MCF 10A (cell line): Measurements from ENCODE around the gene GSPT2. TPM values are rescaled to one million over a fixed set of nuclear protein-coding genes. Genes with fewer than 3 reads are reported as not detected.

ENCODE experiments used
- BruUV-seq: library from RNA; stranded (reverse); fragments of 400-500 nt; replicated peaks from 2 replicates; lab custom pipeline; 2021; lab: Mats Ljungman, UMichigan
- CTCF ChIA-PET: fragments of 300-600 bp; sonication (Branson Sonifier 250); formaldehyde crosslinking; extraction: SDS; loops from one replicate; lab custom pipeline; 2021; ENCODE audit warnings: antibody characterized with exemption, inconsistent platforms; lab: Yijun Ruan, JAX
- POLR2A ChIA-PET: fragments of 300-600, 350-650 bp; sonication (Branson Sonifier 250); formaldehyde crosslinking; extraction: SDS; loops from one replicate; lab custom pipeline; 2020; ENCODE audit warnings: antibody characterized with exemption, inconsistent platforms; lab: Yijun Ruan, JAX
- DNase-seq: peaks from one replicate; pipeline ENCODE4 v3.0.0-alpha.2; 2018; ENCODE audit not compliant: unreplicated experiment
- H3K27ac Mint-ChIP-seq: one replicate; pipeline ENCODE4 v1.8.0; 2022; ENCODE audit warnings: mild to moderate bottlenecking, low read depth, mixed read lengths; ENCODE audit not compliant: unreplicated experiment
- H3K27me3 Mint-ChIP-seq: one replicate; pipeline ENCODE4 v1.8.0; 2022; ENCODE audit warnings: mixed read lengths; ENCODE audit not compliant: insufficient read depth, unreplicated experiment
- H3K36me3 Mint-ChIP-seq: one replicate; pipeline ENCODE4 v1.8.0; 2022; ENCODE audit warnings: mild to moderate bottlenecking, moderate library complexity, mixed read lengths; ENCODE audit not compliant: insufficient read depth, unreplicated experiment
- H3K4me1 Mint-ChIP-seq: one replicate; pipeline ENCODE4 v1.8.0; 2022; ENCODE audit warnings: mixed read lengths; ENCODE audit not compliant: insufficient read depth, unreplicated experiment
- H3K4me3 Mint-ChIP-seq: one replicate; pipeline ENCODE4 v1.8.0; 2022; ENCODE audit warnings: mild to moderate bottlenecking, moderate library complexity, mixed read lengths; ENCODE audit not compliant: unreplicated experiment
- H3K9me3 Mint-ChIP-seq: one replicate; pipeline ENCODE4 v1.8.0; 2022; ENCODE audit warnings: mixed read lengths; ENCODE audit not compliant: unreplicated experiment
- intact Hi-C: fragments of 100-400 bp; cut with micrococcal nuclease; formaldehyde crosslinking; loops from 2 replicates; pipeline ENCODE4 v1.14.1; 2022
- total RNA-seq: library from RNA; stranded (reverse); gene quantifications from 2 replicates; pipeline ENCODE4 v1.2.3, GENCODE V29; 2022
- TF ChIP-seq, protein P1 (sequence below): fragments of 200-600 bp; IDR thresholded peaks from one replicate; pipeline ENCODE4 v1.8.0; 2022; ENCODE audit warnings: antibody characterized with exemption, mild to moderate bottlenecking; ENCODE audit not compliant: unreplicated experiment

The GSPT2 gene
- total RNA-seq, 1 experiment from 2014 or later: not detected

DNA sequence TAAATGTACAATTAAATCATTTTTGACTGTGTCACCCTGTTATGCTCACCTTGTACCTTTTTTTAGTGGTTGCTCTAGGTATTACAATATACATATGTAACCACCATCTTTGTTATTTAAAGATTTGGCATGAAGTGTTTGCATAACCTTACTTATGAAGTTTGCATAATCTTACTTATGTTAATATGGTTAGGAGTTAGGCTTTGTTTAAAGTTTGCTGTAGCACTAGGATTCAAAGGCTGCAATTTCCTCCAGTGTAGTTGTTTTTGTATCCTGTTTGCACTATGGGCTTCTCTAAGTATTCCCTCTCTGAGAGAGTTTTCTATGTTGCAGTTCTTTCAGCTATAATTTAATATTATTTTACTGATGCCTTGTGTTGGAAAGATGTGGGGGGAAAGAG is 15.0 kb upstream of the GSPT2 start:
- ChIA-PET CTCF (interaction anchor here (0.5 kb wide), 1 partner anchor 307 kb away, joined by 3 read pairs; no protein-coding TSS in a partner anchor), POLR2A (no interaction called here)
- H3K27ac Mint-ChIP-seq: no peak overlapping the region
- H3K9me3 Mint-ChIP-seq: no peaks in the 10 kb centered on the region
- intact Hi-C loops: no loop called here
- H3K4me3 Mint-ChIP-seq: no peak overlapping the region
- no peaks in the 10 kb centered on the region for H3K36me3 Mint-ChIP-seq
- BruUV-seq: no TSS peak
- TF ChIP-seq, protein P1, sequence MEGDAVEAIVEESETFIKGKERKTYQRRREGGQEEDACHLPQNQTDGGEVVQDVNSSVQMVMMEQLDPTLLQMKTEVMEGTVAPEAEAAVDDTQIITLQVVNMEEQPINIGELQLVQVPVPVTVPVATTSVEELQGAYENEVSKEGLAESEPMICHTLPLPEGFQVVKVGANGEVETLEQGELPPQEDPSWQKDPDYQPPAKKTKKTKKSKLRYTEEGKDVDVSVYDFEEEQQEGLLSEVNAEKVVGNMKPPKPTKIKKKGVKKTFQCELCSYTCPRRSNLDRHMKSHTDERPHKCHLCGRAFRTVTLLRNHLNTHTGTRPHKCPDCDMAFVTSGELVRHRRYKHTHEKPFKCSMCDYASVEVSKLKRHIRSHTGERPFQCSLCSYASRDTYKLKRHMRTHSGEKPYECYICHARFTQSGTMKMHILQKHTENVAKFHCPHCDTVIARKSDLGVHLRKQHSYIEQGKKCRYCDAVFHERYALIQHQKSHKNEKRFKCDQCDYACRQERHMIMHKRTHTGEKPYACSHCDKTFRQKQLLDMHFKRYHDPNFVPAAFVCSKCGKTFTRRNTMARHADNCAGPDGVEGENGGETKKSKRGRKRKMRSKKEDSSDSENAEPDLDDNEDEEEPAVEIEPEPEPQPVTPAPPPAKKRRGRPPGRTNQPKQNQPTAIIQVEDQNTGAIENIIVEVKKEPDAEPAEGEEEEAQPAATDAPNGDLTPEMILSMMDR: no peak
- DNase-seq: no peak
- no peaks in the 10 kb centered on the region for H3K4me1 Mint-ChIP-seq
- H3K27me3 Mint-ChIP-seq: peaks cover 59% of the 10 kb centered on the region

DNA sequence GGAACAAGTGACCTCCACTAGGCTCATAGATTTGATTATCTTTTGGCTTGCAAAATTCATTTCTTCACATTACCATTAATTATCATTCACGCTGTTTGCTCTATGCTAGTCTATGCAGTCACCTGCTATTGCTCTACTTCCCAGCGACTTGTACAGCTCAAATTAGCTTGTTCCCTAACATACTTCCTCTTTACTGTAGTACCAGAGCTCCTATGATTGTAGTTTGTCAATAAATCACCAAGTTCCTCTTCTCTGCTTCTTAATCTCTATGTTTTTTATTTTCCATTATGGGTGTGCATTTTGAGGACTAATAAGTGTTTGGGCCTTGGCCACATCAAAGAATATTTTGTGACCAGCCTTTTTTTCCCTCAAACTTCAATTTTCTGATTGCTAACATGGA is 6.2 kb upstream of the GSPT2 start:
- DNase-seq: no peak
- intact Hi-C loops: no loop called here
- TF ChIP-seq, protein P1: no peak
- peaks cover 73% of the 10 kb centered on the region for H3K27me3 Mint-ChIP-seq
- BruUV-seq: no TSS peak
- no peak overlapping the region for H3K27ac Mint-ChIP-seq
- H3K4me1 Mint-ChIP-seq: no peaks in the 10 kb centered on the region
- H3K4me3 Mint-ChIP-seq: no peak overlapping the region
- no peaks in the 10 kb centered on the region for H3K9me3 Mint-ChIP-seq
- CTCF ChIA-PET: no interaction called here
- POLR2A ChIA-PET: no interaction called here
- no peaks in the 10 kb centered on the region for H3K36me3 Mint-ChIP-seq

DNA sequence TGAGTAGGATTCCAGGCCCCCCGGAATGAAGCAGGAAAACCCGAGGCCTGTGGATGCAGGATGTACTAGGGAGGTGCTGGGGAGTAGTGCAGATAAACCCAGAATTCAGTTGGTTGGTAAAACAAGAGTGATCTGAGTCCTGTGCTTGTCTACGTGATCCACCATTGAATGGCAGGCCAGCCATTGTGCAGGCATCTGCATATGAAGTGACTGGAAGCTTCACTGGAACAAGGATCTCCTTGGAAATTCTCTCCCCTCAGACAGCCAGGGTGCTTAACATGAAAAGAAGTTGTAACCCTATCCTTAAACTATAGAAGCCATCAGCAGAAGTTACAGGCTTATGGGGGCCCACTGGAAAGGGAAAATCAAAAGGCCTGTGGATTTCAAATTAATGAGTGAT is 656 bp upstream of the GSPT2 start:
- no TSS peak for BruUV-seq
- no peak for DNase-seq
- intact Hi-C loops: no loop called here
- Mint-ChIP-seq H3K36me3 (no peaks in the 10 kb centered on the region), H3K27ac (no peak overlapping the region), H3K9me3 (peaks cover 8% of the 10 kb centered on the region), H3K27me3 (peaks cover 86% of the 10 kb centered on the region), H3K4me3 (no peak overlapping the region), H3K4me1 (no peaks in the 10 kb centered on the region)
- POLR2A ChIA-PET: no interaction called here
- CTCF ChIA-PET: no interaction called here
- TF ChIP-seq, protein P1: no peak

DNA sequence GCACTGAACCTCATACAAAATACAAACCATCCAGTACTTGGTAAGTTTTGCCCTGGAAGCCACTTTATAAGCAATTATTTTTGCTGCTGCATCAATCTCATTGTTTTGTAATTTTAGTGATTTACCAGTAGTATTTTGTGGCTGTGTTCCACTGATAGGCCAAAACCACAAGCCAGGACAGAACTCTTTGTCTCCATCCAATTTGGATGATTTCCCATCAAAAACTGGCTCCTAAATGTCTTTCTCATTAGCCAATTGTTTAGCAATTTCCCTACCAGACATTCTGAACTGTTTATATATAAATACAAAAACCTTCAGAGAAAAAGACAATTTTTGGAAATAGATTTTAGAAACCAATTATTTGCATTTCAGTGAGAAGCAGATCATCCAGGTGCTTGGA is 4.4 kb downstream of the GSPT2 start:
- ChIA-PET POLR2A (no interaction called here), CTCF (no interaction called here)
- TF ChIP-seq, protein P1: no peak

More for the DNA sequence above, 4.4 kb downstream of the GSPT2 start:
- Mint-ChIP-seq H3K4me1 (no peaks in the 10 kb centered on the region), H3K27ac (no peak overlapping the region), H3K36me3 (no peaks in the 10 kb centered on the region), H3K9me3 (peaks cover 8% of the 10 kb centered on the region), H3K4me3 (no peak overlapping the region), H3K27me3 (peaks cover 94% of the 10 kb centered on the region)
- no TSS peak for BruUV-seq
- DNase-seq: no peak
- intact Hi-C loops: no loop called here
